WTC11 (cell line): ENCODE results near the gene ANO10.

Experiments used
- ATF3 ChIP-seq: sonication (generic); formaldehyde crosslinking; conservative IDR thresholded peaks from 2 replicates; pipeline ENCODE4 v1.8.1; 2022; ENCODE audit warnings: mild to moderate bottlenecking, missing genetic modification reagents
- CTCF ChIP-seq: fragments of 200-600 bp; IDR thresholded peaks from 2 replicates; pipeline ENCODE4 v1.8.0; 2022; ENCODE audit warnings: antibody characterized with exemption
- NR2C2 ChIP-seq: sonication (generic); formaldehyde crosslinking; IDR thresholded peaks from 2 replicates; pipeline ENCODE4 v1.8.0; 2022; ENCODE audit warnings: mild to moderate bottlenecking, missing genetic modification reagents
- USF2 ChIP-seq: sonication (generic); formaldehyde crosslinking; IDR thresholded peaks from 2 replicates; pipeline ENCODE4 v1.8.1; 2023; ENCODE audit warnings: mild to moderate bottlenecking, missing genetic modification reagents, moderate library complexity

GRCh38 chr3:43485931-43486330 lies 135.9 kb downstream of the ANO10 start:
- no peak for TF ChIP-seq USF2
- TF ChIP-seq NR2C2, result no peak
- no peak for TF ChIP-seq ATF3 (CRISPR knock-in tag)
- TF ChIP-seq CTCF, result no peak
